Measurements from ENCODE around the gene SYNPO2.

GRCh38 chr4:118968813-118969212, 80.2 kb downstream of the SYNPO2 start:
- TF ChIP-seq CTCF (IDR thresholded peaks at IDR 0.05; ENCODE audit: low read depth, low read length) (no peak), MAX (IDR thresholded peaks at IDR 0.05; ENCODE audit: low read depth, low read length) (no peak)

Measured in NB4 (cell line).